Suprapubic skin (tissue), 2 donors: ENCODE results near the gene VAT1L.

Experiments
- EP300 ChIP-seq: sonication (generic); formaldehyde crosslinking; IDR thresholded peaks from one replicate; pipeline ENCODE4 v1.6.1; 2017; ENCODE audit warnings: antibody characterized with exemption
- POLR2A ChIP-seq, 2 donors: fragments of 450-650 bp; IDR thresholded peaks; one replicate each; pipeline ENCODE4 v1.6.1; 2017; ENCODE audit warnings: antibody characterized with exemption in 2 of 2, mild to moderate bottlenecking in 2 of 2, moderate library complexity in 2 of 2

DNA sequence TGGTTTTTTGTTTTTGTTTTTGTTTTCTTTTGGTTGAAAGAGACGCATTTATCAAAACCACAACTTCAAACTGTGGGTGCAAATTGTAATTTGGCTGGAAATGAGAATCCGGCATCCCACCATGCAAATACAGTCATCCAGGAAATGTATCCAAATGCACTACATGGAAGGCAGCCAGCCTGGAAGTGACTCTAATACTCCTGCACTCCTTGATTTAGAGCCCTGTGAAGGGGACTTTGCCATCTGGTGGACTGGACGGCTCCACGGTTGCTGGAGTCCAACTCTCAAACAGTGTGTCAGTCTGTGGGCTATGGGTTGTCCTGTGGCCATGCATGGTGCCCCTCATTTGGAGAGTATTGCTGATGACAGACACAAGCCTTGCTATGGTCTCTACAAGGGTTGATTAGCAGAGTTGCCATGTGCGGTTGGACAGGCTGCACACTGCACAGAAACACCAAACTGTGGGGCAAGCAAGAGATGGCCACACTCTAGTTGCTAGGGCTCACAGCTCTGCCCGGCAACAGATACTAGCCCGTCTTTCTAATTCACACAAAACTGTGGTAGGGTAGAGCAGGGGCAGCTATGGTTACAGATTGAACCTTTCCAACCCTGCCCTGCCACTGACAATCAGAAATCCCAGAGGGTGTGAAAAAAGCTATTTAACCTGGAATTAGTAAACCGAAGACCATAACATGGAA lies 62.4 kb downstream of the VAT1L start:
- TF ChIP-seq POLR2A (IDR thresholded peaks at IDR 0.05) (no peak), EP300 (no peak)
